DMS53 treated with DMSO at 0.1 percent for 48 hours (cell line): Measurements from ENCODE around the gene SPRR4.

Source experiments
- DNase-seq: peaks from one replicate; lab custom pipeline; 2025; ENCODE audit not compliant: unreplicated experiment; lab: John Stamatoyannopoulos, UW

SPRR4 gene

GRCh38 chr1:152970495-152970894 is at the start of gene SPRR4:
TSS of gene SPRR4 (plus strand) at chr1:152970648. CDS start at chr1:152971891, 1,243 bp downstream.
- DNase-seq = no peak

GRCh38 chr1:152924191-152924590 is 46.3 kb upstream of the SPRR4 start:
- DNase-seq = no peak

- DNase-seq = no peak
These were observed 44.4 kb upstream of the SPRR4 start for GRCh38 chr1:152926091-152926490.

GRCh38 chr1:152928671-152929070 is 41.8 kb upstream of the SPRR4 start:
- no peak for DNase-seq

- DNase-seq = no peak
These were observed 38.2 kb upstream of the SPRR4 start for GRCh38 chr1:152932170-152932811.

GRCh38 chr1:152933196-152933595 is 37.3 kb upstream of the SPRR4 start:
- no peak for DNase-seq

GRCh38 chr1:152940614-152941013 is 29.8 kb upstream of the SPRR4 start:
- DNase-seq = no peak

GRCh38 chr1:152941037-152941711 is 29.3 kb upstream of the SPRR4 start:
- no peak for DNase-seq

GRCh38 chr1:152942161-152942560 is 28.3 kb upstream of the SPRR4 start:
- DNase-seq = no peak

GRCh38 chr1:152946248-152946647 is 24.2 kb upstream of the SPRR4 start:
- DNase-seq = no peak

- no peak for DNase-seq
These were observed 23.7 kb upstream of the SPRR4 start, which contains the start of gene SPRR5 for GRCh38 chr1:152946651-152947256. TSS of gene SPRR5 (plus strand) at chr1:152947206. CDS start at chr1:152948555, 1,349 bp downstream.

GRCh38 chr1:152951711-152952110 is 18.7 kb upstream of the SPRR4 start:
- no peak for DNase-seq

GRCh38 chr1:152953761-152954160 is 16.7 kb upstream of the SPRR4 start:
- DNase-seq = no peak

GRCh38 chr1:152954436-152954835 is 16.0 kb upstream of the SPRR4 start:
- DNase-seq = no peak

GRCh38 chr1:152957561-152957960 is 12.9 kb upstream of the SPRR4 start:
- DNase-seq = no peak

GRCh38 chr1:152959273-152959672 is 11.2 kb upstream of the SPRR4 start:
- DNase-seq = no peak

GRCh38 chr1:152959801-152960451 is 10.5 kb upstream of the SPRR4 start:
- DNase-seq = no peak

GRCh38 chr1:152960452-152961044 is 9.9 kb upstream of the SPRR4 start:
- DNase-seq = no peak

- no peak for DNase-seq
These were observed 9.1 kb upstream of the SPRR4 start for GRCh38 chr1:152961226-152961891.

- DNase-seq = no peak
These were observed 7.5 kb upstream of the SPRR4 start for GRCh38 chr1:152962876-152963415.

- no peak for DNase-seq
These were observed 5.9 kb upstream of the SPRR4 start for GRCh38 chr1:152964536-152964935.
